Liver (tissue), 9 donors: ENCODE results near the gene COLEC12. TPM values are rescaled to one million over a fixed set of nuclear protein-coding genes. Genes with fewer than 3 reads are reported as not detected.

ENCODE experiments used
- DNase-seq: peaks from one replicate; pipeline ENCODE4 v3.0.0-alpha.2; 2017; ENCODE audit warnings: low spot score
- H3K27ac ChIP-seq, 2 donors: one replicate each; pipeline ENCODE4 v1.7.0; 2013; ENCODE audit warnings: inconsistent platforms in 2 of 2, low read length in 2 of 2, control low read depth in 1 of 2, low read depth in 1 of 2, mild to moderate bottlenecking in 1 of 2
- H3K27me3 ChIP-seq, 4 donors: one replicate each; pipeline versions ENCODE4 v1.6.1 to v1.7.0; 2013; ENCODE audit warnings: low read length in 3 of 4, inconsistent platforms in 1 of 4, mild to moderate bottlenecking in 1 of 4, moderate library complexity in 1 of 4; ENCODE audit not compliant: control insufficient read depth in 4 of 4, insufficient read depth in 4 of 4
- H3K36me3 ChIP-seq, 4 donors: one replicate each; pipeline versions ENCODE4 v1.6.1 to v1.7.0; 2013; ENCODE audit warnings: low read length in 3 of 4, mild to moderate bottlenecking in 3 of 4, low read depth in 1 of 4, moderate library complexity in 1 of 4; ENCODE audit not compliant: control insufficient read depth in 4 of 4, insufficient read depth in 3 of 4
- H3K4me1 ChIP-seq, 4 donors: one replicate each; pipeline versions ENCODE4 v1.6.1 to v1.7.0; 2013; ENCODE audit warnings: low read length in 3 of 4, mild to moderate bottlenecking in 3 of 4, moderate library complexity in 1 of 4; ENCODE audit not compliant: control insufficient read depth in 4 of 4, insufficient read depth in 4 of 4
- H3K4me3 ChIP-seq, 3 donors: one replicate each; pipeline versions ENCODE4 v1.6.1 to v1.7.0; 2013; ENCODE audit warnings: low read length in 3 of 3, control low read depth in 1 of 3, low read depth in 1 of 3, mild to moderate bottlenecking in 1 of 3
- H3K9ac ChIP-seq, 2 donors: one replicate each; pipeline ENCODE4 v1.7.0; 2013; ENCODE audit warnings: low read length in 2 of 2, mild to moderate bottlenecking in 2 of 2, moderate library complexity in 2 of 2, control low read depth in 1 of 2, low read depth in 1 of 2
- H3K9me3 ChIP-seq, 4 donors: one replicate each; pipeline versions ENCODE4 v1.6.1 to v1.7.0; 2013; ENCODE audit warnings: low read length in 3 of 4; ENCODE audit not compliant: control insufficient read depth in 4 of 4
- ATF3 ChIP-seq: IDR thresholded peaks from 2 replicates; pipeline ENCODE4 v1.6.1; 2016; ENCODE audit warnings: antibody characterized with exemption
- EGR1 ChIP-seq, 2 donors: IDR thresholded peaks; 2 replicates each; pipeline ENCODE4 v1.6.1; 2016 to 2018; ENCODE audit warnings: antibody characterized with exemption in 2 of 2, low read depth in 2 of 2
- FOXA1 ChIP-seq: IDR thresholded peaks from 2 replicates; pipeline ENCODE4 v1.6.1; 2016; ENCODE audit warnings: antibody characterized with exemption
- FOXA2 ChIP-seq: IDR thresholded peaks from 2 replicates; pipeline ENCODE4 v1.6.1; 2016; ENCODE audit warnings: antibody characterized with exemption
- HNF4A ChIP-seq, 2 donors: conservative IDR thresholded peaks; 2 replicates each; pipeline ENCODE4 v1.6.1; 2016; ENCODE audit warnings: antibody characterized with exemption in 2 of 2, mild to moderate bottlenecking in 2 of 2
- HNF4G ChIP-seq: IDR thresholded peaks from 2 replicates; pipeline ENCODE4 v1.6.1; 2016; ENCODE audit warnings: antibody characterized with exemption
- JUND ChIP-seq, 2 donors: IDR thresholded peaks; 2 replicates each; pipeline ENCODE4 v1.6.1; 2016; ENCODE audit warnings: antibody characterized with exemption in 2 of 2
- NR2F2 ChIP-seq: IDR thresholded peaks from 2 replicates; pipeline ENCODE4 v1.6.1; 2016; ENCODE audit warnings: antibody characterized with exemption
- RAD21 ChIP-seq, 2 donors: IDR thresholded peaks; 2 replicates each; pipeline ENCODE4 v1.6.1; 2016; ENCODE audit warnings: antibody characterized with exemption in 2 of 2, mild to moderate bottlenecking in 2 of 2
- REST ChIP-seq: IDR thresholded peaks from 2 replicates; pipeline ENCODE4 v1.6.1; 2016; ENCODE audit warnings: antibody characterized with exemption, mild to moderate bottlenecking
- SP1 ChIP-seq: IDR thresholded peaks from 2 replicates; pipeline ENCODE4 v1.6.1; 2018; ENCODE audit warnings: antibody characterized with exemption, mild to moderate bottlenecking
- TAF1 ChIP-seq: conservative IDR thresholded peaks from 2 replicates; pipeline ENCODE4 v1.6.1; 2016; ENCODE audit warnings: antibody characterized with exemption, mild to moderate bottlenecking
- YY1 ChIP-seq: IDR thresholded peaks from 2 replicates; pipeline ENCODE4 v1.6.1; 2016; ENCODE audit warnings: antibody characterized with exemption, mild to moderate bottlenecking
- ZBTB33 ChIP-seq: IDR thresholded peaks from 2 replicates; pipeline ENCODE4 v1.6.1; 2016; ENCODE audit warnings: antibody characterized with exemption
- WGBS: extraction: QIAGEN DNeasy Blood & Tissue Kit; methylation state at CpG from one replicate; pipeline ENCODE4 v1.1.7; 2013; 5-methylcytosine and 5-hydroxymethylcytosine counted together
- polyA plus RNA-seq, 2 donors: library from polyadenylated mRNA; stranded (reverse) in 1 of 2; unstranded in 1 of 2; fragments of 200-250 nt in 1 of 2; fragments of >200 nt in 1 of 2; fragmentation: Nextera tagmentation in 1 of 2; extraction: Ambion mirVana in 1 of 2; gene quantifications; one replicate each; pipeline versions ENCODE4 v1.2.1 to v1.2.3, GENCODE V29; 2013 to 2015
- total RNA-seq, 2 donors: library from RNA; depleted of rRNA; stranded (reverse); fragments of >200 nt; gene quantifications; one replicate each; pipeline ENCODE4 v1.2.3, GENCODE V29; 2014
- donor health status: healthy.
- donor health status: healthy.
- donor health status: healthy.
- donor health status: healthy.
- donor health status: healthy.

COLEC12 gene
- total and polyA plus RNA-seq, 4 donors, result 0.03 to 1.6 (median 0.28) TPM

GRCh38 chr18:549967-550366 is 49.5 kb upstream of the COLEC12 start:
- H3K27ac ChIP-seq, result no peak overlapping the region
- H3K4me3 ChIP-seq, result no peak overlapping the region
- DNase-seq, result no peak
- TF ChIP-seq SP1 (no peak), HNF4G (no peak), ATF3 (no peak), JUND (IDR thresholded peaks at IDR 0.05) (no peak), EGR1 (IDR thresholded peaks at IDR 0.05; ENCODE audit: low read depth in 2 of 2) (no peak), NR2F2 (no peak), HNF4A (conservative IDR thresholded peaks at IDR 0.05) (no peak), FOXA2 (no peak), TAF1 (no peak), YY1 (no peak), REST (no peak), FOXA1 (no peak)
- H3K36me3 ChIP-seq, result no peaks in the 10 kb centered on the region
- no peak overlapping the region for H3K9ac ChIP-seq
- H3K4me1 ChIP-seq, result no peaks in the 10 kb centered on the region
- H3K9me3 ChIP-seq, result no peaks in the 10 kb centered on the region
- H3K27me3 ChIP-seq, result no peaks in the 10 kb centered on the region
- 87% methylated on average over 3 of the region's 3 CpGs for whole genome bisulfite sequencing

GRCh38 chr18:543447-544078 is 43.1 kb upstream of the COLEC12 start:
- Histone ChIP-seq H3K9ac (no peak overlapping the region), H3K27me3 (no peaks in the 10 kb centered on the region), H3K9me3 (no peaks in the 10 kb centered on the region), H3K27ac (no peak overlapping the region), H3K4me1 (no peaks in the 10 kb centered on the region), H3K4me3 (no peak overlapping the region), H3K36me3 (no peaks in the 10 kb centered on the region)
- no peak for TF ChIP-seq TAF1
- TF ChIP-seq ATF3, result no peak
- no peak for TF ChIP-seq FOXA1
- no peak for TF ChIP-seq RAD21 (IDR thresholded peaks at IDR 0.05)
- TF ChIP-seq ZBTB33, result no peak
- no peak for TF ChIP-seq REST
- no peak for DNase-seq
- WGBS, result 77% methylated on average over 4 of the region's 4 CpGs
